BJ (cell line): ENCODE measurements around the gene C14orf132. TPM values are rescaled to one million over a fixed set of nuclear protein-coding genes. Genes with fewer than 3 reads are reported as not detected.

ENCODE experiments used
- CTCF ChIA-PET: fragments of 350-600 bp; formaldehyde crosslinking; extraction: SDS; loops from one replicate; lab custom pipeline; 2021; ENCODE audit warnings: antibody characterized with exemption, inconsistent platforms; lab: Yijun Ruan, JAX
- POLR2A ChIA-PET: fragments of 300-600 bp; sonication (Branson Sonifier 250); formaldehyde crosslinking; extraction: SDS; loops from one replicate; lab custom pipeline; 2021; ENCODE audit warnings: antibody characterized with exemption; lab: Charles Lee
- DNase-seq: peaks from one replicate; pipeline ENCODE4 v3.0.0-alpha.2; 2011; ENCODE audit warnings: low read depth
- H3K27me3 ChIP-seq: 2 replicates; pipeline ENCODE4 v1.6.0; 2011; ENCODE audit warnings: low read length; ENCODE audit not compliant: control insufficient read depth, insufficient read depth
- H3K36me3 ChIP-seq: 2 replicates; pipeline ENCODE4 v1.5.1; 2011; ENCODE audit warnings: low read length; ENCODE audit not compliant: control insufficient read depth, insufficient read depth
- H3K4me3 ChIP-seq: 2 replicates; pipeline ENCODE4 v1.5.1; 2011; ENCODE audit warnings: low read depth, mild to moderate bottlenecking, control low read depth, low read length
- polyA plus RNA-seq: library from polyadenylated mRNA; depleted of rRNA; stranded (reverse); fragments of >200 nt; gene quantifications from 2 replicates; pipeline ENCODE4 v1.2.3, GENCODE V29; 2011
- TF ChIP-seq, protein P1 (sequence below): IDR thresholded peaks from 2 replicates; pipeline ENCODE4 v1.5.1; 2011; ENCODE audit warnings: low read depth, mild to moderate bottlenecking, control low read depth, inconsistent platforms, low read length, moderate library complexity; ENCODE audit not compliant: insufficient read depth

C14orf132 gene
- polyA plus RNA-seq, 1 experiment: 13.2 TPM

DNA sequence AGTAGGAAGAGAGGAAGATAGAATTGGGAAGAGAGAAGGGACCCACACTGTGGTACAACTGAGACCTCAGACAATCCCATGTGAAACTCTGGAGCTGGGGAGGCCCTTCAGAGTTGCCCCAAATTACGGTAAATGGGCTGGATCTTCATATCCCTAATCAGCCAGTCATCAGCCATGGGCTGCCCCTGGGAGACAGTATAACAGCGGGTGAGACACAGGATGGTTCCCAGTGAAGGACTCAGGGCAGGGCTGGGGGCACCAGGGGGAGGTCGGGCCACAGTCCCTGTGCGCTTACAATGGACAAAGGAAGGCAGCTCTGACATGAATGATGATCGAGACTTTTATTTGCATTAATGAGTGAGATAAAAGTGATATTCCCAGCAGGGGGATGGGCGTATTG lies 91.2 kb downstream of the C14orf132 start:
- no peak for DNase-seq
- TF ChIP-seq, protein P1, sequence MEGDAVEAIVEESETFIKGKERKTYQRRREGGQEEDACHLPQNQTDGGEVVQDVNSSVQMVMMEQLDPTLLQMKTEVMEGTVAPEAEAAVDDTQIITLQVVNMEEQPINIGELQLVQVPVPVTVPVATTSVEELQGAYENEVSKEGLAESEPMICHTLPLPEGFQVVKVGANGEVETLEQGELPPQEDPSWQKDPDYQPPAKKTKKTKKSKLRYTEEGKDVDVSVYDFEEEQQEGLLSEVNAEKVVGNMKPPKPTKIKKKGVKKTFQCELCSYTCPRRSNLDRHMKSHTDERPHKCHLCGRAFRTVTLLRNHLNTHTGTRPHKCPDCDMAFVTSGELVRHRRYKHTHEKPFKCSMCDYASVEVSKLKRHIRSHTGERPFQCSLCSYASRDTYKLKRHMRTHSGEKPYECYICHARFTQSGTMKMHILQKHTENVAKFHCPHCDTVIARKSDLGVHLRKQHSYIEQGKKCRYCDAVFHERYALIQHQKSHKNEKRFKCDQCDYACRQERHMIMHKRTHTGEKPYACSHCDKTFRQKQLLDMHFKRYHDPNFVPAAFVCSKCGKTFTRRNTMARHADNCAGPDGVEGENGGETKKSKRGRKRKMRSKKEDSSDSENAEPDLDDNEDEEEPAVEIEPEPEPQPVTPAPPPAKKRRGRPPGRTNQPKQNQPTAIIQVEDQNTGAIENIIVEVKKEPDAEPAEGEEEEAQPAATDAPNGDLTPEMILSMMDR: no peak
- ChIA-PET POLR2A (no interaction called here), CTCF (no interaction called here)
- Histone ChIP-seq H3K36me3 (no peaks in the 10 kb centered on the region), H3K27me3 (no peaks in the 10 kb centered on the region; the same call in 1 of the 2 replicates), H3K4me3 (no peak overlapping the region)

DNA sequence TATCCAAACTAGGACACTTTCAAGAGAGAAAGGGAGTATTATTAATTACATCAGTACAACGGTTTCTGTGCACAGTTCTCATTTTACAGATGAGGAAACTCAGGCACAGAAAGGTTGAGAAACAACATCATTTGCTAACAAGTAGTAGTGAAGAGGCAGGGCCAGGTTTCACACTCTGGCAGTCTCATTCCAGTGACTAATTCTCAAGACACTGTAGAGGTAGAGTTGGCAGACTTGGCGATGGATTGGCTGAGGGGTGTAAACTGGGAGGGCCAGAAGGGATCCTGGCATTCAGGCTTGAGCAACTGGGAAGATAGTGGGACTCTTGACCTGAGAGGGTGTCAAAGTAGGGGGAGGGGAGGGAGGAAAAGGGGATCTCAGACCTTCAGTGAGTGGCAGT lies 91.7 kb downstream of the C14orf132 start:
- Histone ChIP-seq H3K27me3 (no peaks in the 10 kb centered on the region; the same call in 1 of the 2 replicates), H3K4me3 (no peak overlapping the region), H3K36me3 (no peaks in the 10 kb centered on the region)
- TF ChIP-seq, protein P1: no peak
- ChIA-PET POLR2A (no interaction called here), CTCF (no interaction called here)
- DNase-seq: no peak

DNA sequence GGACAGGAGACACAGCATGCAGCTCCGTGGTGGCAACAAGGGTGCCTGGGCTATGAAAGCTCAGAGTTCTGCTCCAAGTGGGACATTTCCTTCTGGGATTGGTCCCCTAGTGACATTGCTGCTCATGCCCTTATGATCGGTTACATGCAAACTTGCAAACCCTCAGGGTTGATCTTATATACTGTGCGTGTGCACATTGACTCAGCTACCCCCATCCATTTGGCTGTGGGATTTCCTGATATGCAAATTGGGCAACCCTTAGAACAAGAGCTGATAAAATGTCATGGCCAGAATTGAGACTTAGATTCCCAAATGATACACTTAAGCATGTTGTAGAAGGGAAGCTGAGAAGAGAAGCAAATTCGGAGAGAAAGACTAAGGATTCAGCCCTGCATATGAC lies 92.7 kb downstream of the C14orf132 start:
- DNase-seq: no peak
- H3K4me3 ChIP-seq: no peak overlapping the region
- no peaks in the 10 kb centered on the region; the same call in 1 of the 2 replicates for H3K27me3 ChIP-seq
- ChIA-PET POLR2A (no interaction called here), CTCF (no interaction called here)
- no peaks in the 10 kb centered on the region for H3K36me3 ChIP-seq
- TF ChIP-seq, protein P1: no peak

DNA sequence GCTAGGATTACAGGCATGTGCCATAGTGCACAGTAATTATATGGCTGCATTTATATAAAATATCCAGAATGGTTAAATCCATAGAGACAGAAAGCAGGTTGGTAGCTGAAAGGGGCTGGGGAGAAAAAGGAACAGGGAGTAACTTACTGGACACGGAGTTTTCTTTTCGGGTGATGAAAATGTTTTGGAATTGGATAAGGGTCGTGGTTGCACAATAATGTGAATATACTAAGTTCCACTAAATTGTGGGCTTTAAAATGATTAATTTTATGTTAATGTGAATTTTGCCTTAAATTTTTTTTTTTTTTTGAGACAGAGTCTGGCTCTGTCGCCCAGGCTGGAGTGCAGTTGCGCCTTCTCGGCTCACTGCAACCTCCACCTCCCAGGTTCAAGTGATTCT lies 95.3 kb downstream of the C14orf132 start:
- ChIA-PET CTCF (no interaction called here), POLR2A (no interaction called here)
- TF ChIP-seq, protein P1: no peak
- Histone ChIP-seq H3K27me3 (no peaks in the 10 kb centered on the region; the same call in 1 of the 2 replicates), H3K36me3 (no peaks in the 10 kb centered on the region), H3K4me3 (no peak overlapping the region)
- DNase-seq: no peak

DNA sequence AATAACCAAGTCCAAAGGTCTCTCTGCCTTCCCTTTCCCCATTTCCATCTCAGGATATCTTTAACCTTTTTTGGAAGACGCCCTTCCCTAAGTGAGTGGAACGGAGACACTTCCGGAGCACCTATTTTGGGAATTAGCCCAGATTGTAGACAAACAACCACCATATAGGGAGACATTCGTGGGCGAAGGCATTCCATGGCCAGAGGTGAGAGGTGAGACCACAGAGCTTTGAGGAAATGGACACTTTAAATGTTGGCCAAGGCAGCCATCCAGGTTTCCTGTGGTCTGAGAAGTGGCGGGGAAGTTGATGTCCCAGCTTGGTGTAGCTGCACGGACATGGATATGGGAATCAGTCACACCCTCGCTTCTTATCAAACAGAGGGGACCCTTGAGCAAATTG lies 96.1 kb downstream of the C14orf132 start:
- H3K36me3 ChIP-seq: no peaks in the 10 kb centered on the region
- H3K4me3 ChIP-seq: no peak overlapping the region
- CTCF ChIA-PET: interaction anchor here (1.5 kb wide), 1 partner anchor 139 kb away, joined by 3 read pairs; no protein-coding TSS in a partner anchor
- POLR2A ChIA-PET: interaction anchor here (0.6 kb wide), 1 partner anchor 10 kb away, joined by 9 read pairs; no protein-coding TSS in a partner anchor
- no peak for DNase-seq
- no peaks in the 10 kb centered on the region; the same call in 1 of the 2 replicates for H3K27me3 ChIP-seq
- TF ChIP-seq, protein P1: no peak
